Fibroblast of skin of left quadriceps (primary cell): ENCODE measurements around the gene GNPDA1.

Experiments
- DNase-seq, 2 experiments: peaks; one replicate each; pipeline ENCODE4 v3.0.0-alpha.2; 2013; ENCODE audit warnings: low read depth in 2 of 2

Gene GNPDA1

GRCh38 chr5:142023836-142024235 is 11.0 kb upstream of the GNPDA1 start:
- no peak for DNase-seq

- DNase-seq = no peak
Measured at GRCh38 chr5:142020122-142020659, 7.4 kb upstream of the GNPDA1 start.

- peak; percentile 56 to 64 for DNase-seq
Measured at GRCh38 chr5:142017832-142018427, 5.1 kb upstream of the GNPDA1 start.

GRCh38 chr5:142016556-142016955 is 3.7 kb upstream of the GNPDA1 start:
- no peak for DNase-seq

DNA sequence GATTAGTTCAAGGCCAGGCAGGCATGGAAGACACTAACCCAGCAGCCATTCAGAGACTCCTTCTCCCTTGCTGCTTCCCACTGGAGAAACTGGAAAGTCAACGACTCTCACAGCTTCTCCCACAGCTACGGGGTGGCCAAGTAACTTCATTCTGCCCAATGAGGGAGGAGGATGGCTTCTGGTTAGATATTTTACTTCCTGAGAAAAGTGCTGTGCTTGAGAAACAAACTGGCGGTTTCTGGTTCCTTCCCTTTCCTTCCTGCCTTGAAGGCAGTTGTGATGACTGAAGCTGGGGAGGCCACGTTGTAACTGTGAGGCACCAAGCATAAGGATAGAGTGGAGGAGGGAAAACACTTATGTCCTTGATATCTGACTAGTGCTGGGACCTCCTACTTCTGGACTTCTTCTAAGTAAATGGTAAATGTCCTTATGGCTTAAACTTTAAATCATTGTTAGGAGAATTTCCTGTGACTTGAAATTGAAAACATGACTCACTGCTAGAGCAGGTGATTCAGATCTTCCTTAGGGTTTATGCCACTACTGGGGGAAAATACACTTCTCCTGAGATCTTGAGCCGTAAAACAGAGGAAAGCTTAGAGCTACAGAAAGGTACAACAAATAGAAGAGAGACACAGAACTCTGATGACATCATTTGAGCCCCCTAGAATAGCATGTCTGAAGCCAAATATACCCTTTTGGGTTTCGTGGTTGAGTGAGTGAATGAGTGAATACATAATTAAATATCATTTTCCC is 3.1 kb upstream of the GNPDA1 start:
- DNase-seq = no peak

DNA sequence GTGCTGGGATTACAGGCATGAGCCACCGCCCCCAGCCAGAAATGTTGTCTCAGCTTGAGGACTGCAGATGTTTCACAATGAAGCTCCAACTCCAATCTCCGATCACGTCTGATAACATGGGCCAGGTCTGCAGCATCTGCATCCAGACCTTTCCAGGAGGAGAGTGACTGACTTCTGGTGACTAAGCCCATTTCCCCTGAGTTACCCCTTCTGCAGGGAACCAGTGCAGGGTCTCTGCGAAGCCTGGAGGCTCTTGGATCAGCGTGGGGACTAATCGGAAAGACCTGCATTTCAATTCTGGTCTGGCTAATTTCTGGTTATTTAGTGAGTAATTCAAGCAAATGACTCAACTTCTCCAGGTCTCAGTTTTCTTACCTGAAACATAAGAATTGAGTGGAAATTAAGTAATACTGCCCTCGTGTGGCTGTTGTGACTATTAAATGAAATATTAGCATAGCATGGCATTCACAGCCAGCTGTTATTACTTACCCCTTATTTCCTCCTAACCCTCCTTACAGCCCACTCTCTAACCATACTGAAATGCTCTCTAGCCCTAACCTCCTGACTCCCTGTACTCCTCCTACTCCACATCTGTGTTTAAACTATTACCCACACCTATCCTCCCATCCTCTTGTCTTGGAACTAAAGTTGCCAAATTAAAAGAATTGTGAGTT is 2.2 kb upstream of the GNPDA1 start:
- DNase-seq = peak; percentile 19 to 26

- no peak for DNase-seq
Measured at GRCh38 chr5:142013734-142014521, 1.1 kb upstream of the GNPDA1 start.

GRCh38 chr5:142012186-142012785 is 541 bp downstream of the GNPDA1 start:
- no peak for DNase-seq

DNA sequence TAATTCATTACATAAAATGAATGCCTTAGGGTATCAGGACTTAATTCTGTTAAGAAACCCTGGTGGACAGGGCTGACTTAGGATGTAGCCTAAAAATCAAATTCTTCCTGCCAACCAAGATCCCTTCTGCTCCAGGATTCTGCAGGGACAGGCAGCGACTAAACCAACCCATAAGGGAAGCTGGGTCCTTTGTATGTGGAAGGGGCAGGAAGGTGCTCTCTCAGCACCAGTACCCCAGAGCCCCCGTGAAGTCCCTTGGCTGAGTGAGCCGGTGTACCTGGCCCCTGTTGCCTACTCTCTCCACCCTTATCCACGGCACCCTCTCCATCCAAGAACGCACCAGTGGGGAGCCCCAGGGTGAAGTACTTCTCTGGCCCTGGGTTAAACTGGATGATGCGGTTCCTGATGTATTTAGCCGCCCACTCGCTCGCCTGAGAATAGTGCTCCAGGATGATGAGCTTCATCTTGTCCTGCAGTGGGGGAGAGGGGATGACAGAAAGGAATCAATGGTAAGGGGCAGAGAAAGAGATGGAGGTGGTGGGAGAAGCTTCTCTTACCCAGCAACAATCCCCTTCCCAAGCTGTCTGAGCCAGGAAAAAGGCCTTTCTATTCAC is 1.1 kb downstream of the GNPDA1 start:
- no peak for DNase-seq

DNA sequence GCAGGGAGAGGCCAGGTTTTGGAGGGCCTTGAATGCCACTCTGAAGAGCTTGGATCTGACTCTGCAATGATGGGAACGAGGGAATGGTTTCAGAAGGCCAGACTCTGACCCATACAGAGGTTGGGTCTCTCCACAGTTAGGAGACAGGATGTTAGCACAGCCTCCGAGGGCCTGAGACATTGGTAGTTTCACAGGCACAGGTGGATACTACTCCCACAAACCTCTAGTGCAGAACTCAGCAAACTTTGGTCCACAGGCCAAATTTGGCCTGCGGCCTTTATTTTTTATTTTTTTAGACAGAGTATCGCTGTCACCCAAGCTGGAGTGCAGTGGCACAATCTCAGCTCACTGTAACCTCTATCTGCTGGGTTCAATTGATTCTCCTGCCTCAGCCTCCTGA is 2.9 kb downstream of the GNPDA1 start:
- no peak for DNase-seq

GRCh38 chr5:142008813-142009212 is 4.0 kb downstream of the GNPDA1 start:
- DNase-seq = no peak

DNA sequence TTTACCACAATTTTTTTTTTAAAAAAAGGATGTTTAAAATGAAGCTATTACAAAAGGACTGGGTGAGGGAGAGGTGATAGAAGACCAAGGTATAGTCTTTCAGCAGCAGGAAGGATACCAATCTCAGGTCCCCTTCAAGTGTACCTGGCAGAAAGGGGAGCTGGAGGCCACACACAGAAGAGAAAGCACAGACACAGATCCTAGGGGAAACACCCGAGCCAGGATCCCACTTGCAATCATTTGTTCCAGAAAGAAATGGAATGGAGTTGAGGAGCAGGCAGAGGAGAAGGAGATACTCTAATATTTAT is 5.6 kb downstream of the GNPDA1 start:
- no peak for DNase-seq

GRCh38 chr5:142006363-142007236 is 6.2 kb downstream of the GNPDA1 start:
- no peak for DNase-seq

GRCh38 chr5:142003266-142003800 is 9.5 kb downstream of the GNPDA1 start:
- DNase-seq = no peak

- DNase-seq = no peak
Measured at GRCh38 chr5:142000704-142001484, 11.9 kb downstream of the GNPDA1 start.

GRCh38 chr5:142000173-142000572 is 12.7 kb downstream of the GNPDA1 start:
- DNase-seq = no peak

DNA sequence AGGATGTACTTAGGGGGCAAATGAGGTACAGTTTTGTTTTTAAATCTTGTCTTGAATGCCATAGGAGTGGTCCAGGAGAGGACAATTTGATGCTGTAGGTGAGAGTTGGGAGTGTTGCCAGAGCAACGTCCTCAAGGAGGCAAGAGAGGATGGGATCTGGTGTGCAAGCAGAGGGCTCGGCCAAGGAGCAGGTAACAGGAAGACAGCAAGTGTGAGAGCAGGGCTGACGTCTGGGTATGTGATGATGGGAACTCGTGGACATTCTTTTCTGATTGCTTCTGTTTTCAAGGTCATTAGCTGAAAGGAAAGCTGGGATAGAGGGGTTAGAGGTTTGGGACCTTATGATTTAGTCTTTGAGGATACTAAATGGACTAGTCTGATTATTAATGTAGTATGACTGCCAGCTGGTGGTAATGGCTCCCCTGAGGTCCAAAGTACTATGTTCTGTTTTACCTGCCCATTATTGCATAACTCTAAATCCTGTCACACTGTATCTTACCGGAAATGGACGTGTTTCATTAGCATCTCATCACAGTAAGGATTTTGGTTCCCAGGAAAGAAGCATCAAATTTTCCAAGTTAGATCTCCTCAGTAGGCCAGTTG is 15.4 kb downstream of the GNPDA1 start:
- no peak for DNase-seq

DNA sequence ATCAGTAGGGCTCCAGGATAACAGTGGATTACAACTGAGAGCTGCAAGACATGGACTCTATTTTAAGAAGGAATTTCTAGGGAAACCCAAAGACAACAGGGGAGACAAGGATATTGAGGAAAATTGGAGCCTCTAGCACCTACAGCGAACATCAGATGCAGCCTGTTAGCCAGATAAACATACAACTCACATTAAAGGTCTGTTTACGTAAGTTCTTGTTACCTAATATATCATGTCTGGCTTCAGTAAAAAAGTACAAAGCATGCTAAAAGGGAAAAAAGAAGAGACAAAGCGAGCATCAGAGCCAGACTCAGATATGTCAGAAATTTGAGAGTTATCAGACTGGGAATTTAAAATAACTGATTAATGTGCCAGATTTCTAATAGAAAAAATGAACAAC is 17.2 kb downstream of the GNPDA1 start:
- no peak for DNase-seq
